RWPE2 (cell line): ENCODE results near the gene ZBTB20.

Experiments used
- ATAC-seq: fragments of 200-7000 bp; cut with Tn5 transposase; 3 replicates; pipeline ENCODE4 v1.9.1; 2021; ENCODE audit warnings: low read depth
- DNase-seq: peaks from one replicate; pipeline ENCODE4 v3.0.0-alpha.2; 2020; ENCODE audit warnings: low spot score
- H3K27ac ChIP-seq: fragments of 450-650 bp; 2 replicates; pipeline ENCODE4 v1.5.1; 2017; ENCODE audit warnings: mild to moderate bottlenecking; ENCODE audit not compliant: poor library complexity, severe bottlenecking
- H3K27me3 ChIP-seq: fragments of 250-450 bp; sonication (Bioruptor Pico); 2 replicates; pipeline ENCODE4 v1.5.1; 2021; ENCODE audit warnings: mild to moderate bottlenecking, moderate library complexity; ENCODE audit not compliant: insufficient read depth, poor library complexity, severe bottlenecking
- H3K36me3 ChIP-seq: fragments of 250-450 bp; sonication (Bioruptor Pico); 2 replicates; pipeline ENCODE4 v1.5.1; 2020; ENCODE audit warnings: low read depth, mild to moderate bottlenecking, moderate library complexity
- H3K4me1 ChIP-seq: fragments of 250-450 bp; sonication (Bioruptor Pico); 2 replicates; pipeline ENCODE4 v1.5.1; 2021; ENCODE audit warnings: mild to moderate bottlenecking, moderate library complexity; ENCODE audit not compliant: insufficient read depth, poor library complexity, severe bottlenecking
- H3K4me3 ChIP-seq: fragments of 250-450 bp; sonication (Bioruptor Pico); 2 replicates; pipeline ENCODE4 v1.5.1; 2021; ENCODE audit warnings: mild to moderate bottlenecking, moderate library complexity; ENCODE audit not compliant: severe bottlenecking
- H3K9me3 ChIP-seq: fragments of 250-450 bp; sonication (Bioruptor Pico); 2 replicates; pipeline ENCODE4 v1.5.1; 2021; ENCODE audit warnings: mild to moderate bottlenecking, moderate library complexity; ENCODE audit not compliant: severe bottlenecking
- CTCF ChIP-seq: fragments of 450-650 bp; IDR thresholded peaks from one replicate; pipeline ENCODE4 v1.5.1; 2017; ENCODE audit warnings: mild to moderate bottlenecking, moderate library complexity; ENCODE audit not compliant: poor library complexity, severe bottlenecking

ZBTB20 gene

GRCh38 chr3:114892131-114892879, 254.8 kb downstream of the ZBTB20 start:
- no peak overlapping the region for H3K27ac ChIP-seq
- ATAC-seq, result no peak
- no peak for DNase-seq
- no peaks in the 10 kb centered on the region for H3K4me1 ChIP-seq
- no peak for TF ChIP-seq CTCF
- H3K4me3 ChIP-seq, result no peak overlapping the region
- H3K36me3 ChIP-seq, result no peaks in the 10 kb centered on the region
- no peaks in the 10 kb centered on the region for H3K9me3 ChIP-seq
- no peaks in the 10 kb centered on the region for H3K27me3 ChIP-seq

- DNase-seq, result no peak
- H3K27me3 ChIP-seq, result no peaks in the 10 kb centered on the region
- no peaks in the 10 kb centered on the region for H3K4me1 ChIP-seq
- no peak for TF ChIP-seq CTCF
- H3K27ac ChIP-seq, result no peak overlapping the region
- no peaks in the 10 kb centered on the region for H3K36me3 ChIP-seq
- no peak for ATAC-seq
- H3K9me3 ChIP-seq, result no peaks in the 10 kb centered on the region
- H3K4me3 ChIP-seq, result no peak overlapping the region
Observed at GRCh38 chr3:114887806-114888205, 259.3 kb downstream of the ZBTB20 start.

- Histone ChIP-seq H3K4me3 (no peak overlapping the region), H3K36me3 (no peaks in the 10 kb centered on the region), H3K27ac (no peak overlapping the region), H3K4me1 (no peaks in the 10 kb centered on the region), H3K27me3 (no peaks in the 10 kb centered on the region), H3K9me3 (no peaks in the 10 kb centered on the region)
- DNase-seq, result no peak
- ATAC-seq, result no peak
- TF ChIP-seq CTCF, result no peak
Observed at GRCh38 chr3:114886905-114887304, 260.2 kb downstream of the ZBTB20 start.

GRCh38 chr3:114884213-114884923, 262.7 kb downstream of the ZBTB20 start:
- Histone ChIP-seq H3K36me3 (no peaks in the 10 kb centered on the region), H3K27ac (no peak overlapping the region), H3K9me3 (no peaks in the 10 kb centered on the region), H3K4me1 (peaks cover 6% of the 10 kb centered on the region), H3K4me3 (no peak overlapping the region), H3K27me3 (no peaks in the 10 kb centered on the region)
- ATAC-seq (no peak), DNase-seq (no peak)
- no peak for TF ChIP-seq CTCF

- DNase-seq, result no peak
- no peaks in the 10 kb centered on the region for H3K36me3 ChIP-seq
Observed at GRCh38 chr3:114880078-114880477, 267.0 kb downstream of the ZBTB20 start.

More at GRCh38 chr3:114880078-114880477, 267.0 kb downstream of the ZBTB20 start:
- no peaks in the 10 kb centered on the region for H3K9me3 ChIP-seq
- no peak overlapping the region for H3K27ac ChIP-seq
- H3K27me3 ChIP-seq, result no peaks in the 10 kb centered on the region
- no peak for TF ChIP-seq CTCF
- peak; percentile 35; the same call in 1 of the 3 replicates for ATAC-seq
- no peak overlapping the region for H3K4me3 ChIP-seq
- peaks cover 17% of the 10 kb centered on the region for H3K4me1 ChIP-seq
